PC-3 (cell line): ENCODE data around the gene CLTCL1.
"Not testable (repeated sequence)": the region's sequence is repeated elsewhere in the genome, so short reads cannot be mapped to it uniquely, and the experiment has no call there.

Source experiments
- CTCF ChIP-seq: fragments of 300-600 bp; sonication (generic); conservative IDR thresholded peaks from 2 replicates; pipeline ENCODE4 v1.5.1; 2017; ENCODE audit warnings: antibody characterized with exemption, low read depth, mild to moderate bottlenecking, low read length
- EZH2 ChIP-seq: fragments of 300-600 bp; sonication (generic); IDR thresholded peaks from one replicate; pipeline ENCODE4 v1.6.1; 2017; ENCODE audit warnings: antibody characterized with exemption, mild to moderate bottlenecking, low read length; ENCODE audit not compliant: unreplicated experiment
- EZH2phosphoT487 ChIP-seq: fragments of 300-600 bp; sonication (generic); IDR thresholded peaks from 2 replicates; pipeline ENCODE4 v1.6.1; 2018; ENCODE audit warnings: mild to moderate bottlenecking, antibody characterized with exemption, low read length, borderline replicate concordance

GRCh38 chr22:19202799-19203186, 88.7 kb downstream of the CLTCL1 start:
- TF ChIP-seq CTCF, EZH2phosphoT487, EZH2: not testable (repeated sequence)
